T-helper 2 cell (primary cell): ENCODE measurements around the gene CDH13.

Experiments
- DNase-seq, 5 experiments: peaks; one replicate each; pipeline versions ENCODE4 v3.0.0 to v3.0.0-alpha.2; 2012 to 2022

CDH13 gene

GRCh38 chr16:83705856-83706255, 1079.1 kb downstream of the CDH13 start:
- DNase-seq: no peak

- no peak for DNase-seq
Observed at GRCh38 chr16:83706394-83706793, 1079.6 kb downstream of the CDH13 start.

- DNase-seq: no peak
Observed at GRCh38 chr16:83711069-83711468, 1084.3 kb downstream of the CDH13 start.

GRCh38 chr16:83713597-83713996, 1086.8 kb downstream of the CDH13 start:
- DNase-seq: peak in 1 of 5 experiments; percentile 54

- DNase-seq: no peak
Observed at GRCh38 chr16:83714286-83714685, 1087.5 kb downstream of the CDH13 start.

GRCh38 chr16:83715217-83715920, 1088.6 kb downstream of the CDH13 start:
- no peak for DNase-seq

GRCh38 chr16:83717308-83717707, 1090.5 kb downstream of the CDH13 start:
- no peak for DNase-seq

GRCh38 chr16:83717814-83718213, 1091.0 kb downstream of the CDH13 start:
- no peak for DNase-seq

- DNase-seq: no peak
Observed at GRCh38 chr16:83720213-83720612, 1093.4 kb downstream of the CDH13 start.

- DNase-seq: no peak
Observed at GRCh38 chr16:83720981-83721380, 1094.2 kb downstream of the CDH13 start.

GRCh38 chr16:83721676-83722075, 1094.9 kb downstream of the CDH13 start:
- no peak for DNase-seq

GRCh38 chr16:83722456-83723183, 1095.9 kb downstream of the CDH13 start:
- no peak for DNase-seq

GRCh38 chr16:83723244-83723643, 1096.5 kb downstream of the CDH13 start:
- DNase-seq: no peak

- no peak for DNase-seq
Observed at GRCh38 chr16:83723901-83724300, 1097.1 kb downstream of the CDH13 start.

GRCh38 chr16:83724585-83724984, 1097.8 kb downstream of the CDH13 start:
- no peak for DNase-seq

- no peak for DNase-seq
Observed at GRCh38 chr16:83725313-83725712, 1098.5 kb downstream of the CDH13 start.

GRCh38 chr16:83727018-83727417, 1100.2 kb downstream of the CDH13 start:
- DNase-seq: peak in 1 of 5 experiments; percentile 69

- DNase-seq: no peak
Observed at GRCh38 chr16:83727751-83728352, 1101.1 kb downstream of the CDH13 start.

- no peak for DNase-seq
Observed at GRCh38 chr16:83728492-83728891, 1101.7 kb downstream of the CDH13 start.

- no peak for DNase-seq
Observed at GRCh38 chr16:83730812-83731211, 1104.0 kb downstream of the CDH13 start.

GRCh38 chr16:83732536-83732935, 1105.8 kb downstream of the CDH13 start:
- DNase-seq: no peak

- peak in 1 of 5 experiments; percentile 45 for DNase-seq
Observed at GRCh38 chr16:83733301-83733700, 1106.5 kb downstream of the CDH13 start.

- no peak for DNase-seq
Observed at GRCh38 chr16:83734136-83734535, 1107.4 kb downstream of the CDH13 start.
